ENCODE measurements around the gene SP4.

SP4 gene

DNA sequence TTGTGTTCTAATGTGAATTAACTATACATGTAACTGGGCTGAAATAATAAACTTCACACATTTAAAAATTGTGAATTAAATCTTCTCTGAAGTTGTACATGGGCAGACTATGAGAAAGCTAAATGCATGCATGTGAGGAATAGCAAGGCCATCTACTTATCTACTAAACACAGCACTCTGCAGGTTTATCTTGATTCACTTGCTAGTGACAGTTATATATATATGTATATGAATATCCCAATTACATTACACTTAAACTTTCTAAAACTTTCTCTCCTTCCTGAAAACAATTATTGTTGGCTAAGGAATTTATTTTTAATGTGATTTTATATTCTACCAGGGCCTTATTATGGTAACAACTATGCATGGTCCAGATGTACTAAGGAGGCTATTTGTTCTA, 5.1 kb upstream of the SP4 start:
- Mint-ChIP-seq H3K4me1 (no peaks in the 10 kb centered on the region), H3K27ac (no peak overlapping the region), H3K36me3 (ENCODE audit: low read depth) (no peaks in the 10 kb centered on the region), H3K9me3 (no peaks in the 10 kb centered on the region), H3K27me3 (ENCODE audit: low read depth) (no peaks in the 10 kb centered on the region), H3K4me3 (no peak overlapping the region)
- TF ChIP-seq CTCF (IDR thresholded peaks at IDR 0.05; ENCODE audit: unreplicated experiment in 3 of 3) = no peak

DNA sequence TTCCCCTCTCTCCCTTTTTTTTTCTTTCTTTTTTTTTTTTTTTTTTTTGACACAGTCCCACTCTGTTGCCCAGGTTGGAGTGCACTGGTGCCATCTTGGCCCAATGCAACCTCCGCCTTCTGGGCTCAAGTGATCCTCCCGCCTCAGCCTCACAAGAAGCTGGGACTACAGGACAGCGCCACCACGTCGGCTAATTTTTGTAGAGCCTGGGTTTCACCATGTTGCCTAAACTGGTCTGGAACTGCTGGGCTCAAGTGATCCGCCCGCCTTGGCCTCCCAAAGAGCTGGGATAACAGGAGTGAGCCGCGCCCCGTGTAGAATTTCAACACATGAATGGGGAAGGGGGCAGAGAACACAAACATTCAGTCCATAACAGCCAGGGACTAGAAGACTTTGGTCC, 2.6 kb upstream of the SP4 start:
- no peaks in the 10 kb centered on the region for H3K27me3 Mint-ChIP-seq (ENCODE audit: low read depth)
- H3K9me3 Mint-ChIP-seq = no peaks in the 10 kb centered on the region
- no peak overlapping the region for H3K4me3 Mint-ChIP-seq

GRCh38 chr7:21426286-21427181, 1.3 kb upstream of the SP4 start:
- Mint-ChIP-seq H3K36me3 (ENCODE audit: low read depth) (peaks cover 3% of the 10 kb centered on the region), H3K4me3 (peak overlapping the region; percentile 88 to 99 (median 98)), H3K27ac (peak overlapping the region; percentile 38 to 95 (median 84)), H3K4me1 (peaks cover 28% of the 10 kb centered on the region), H3K27me3 (ENCODE audit: low read depth) (no peaks in the 10 kb centered on the region), H3K9me3 (no peaks in the 10 kb centered on the region)
- no peak for TF ChIP-seq CTCF (IDR thresholded peaks at IDR 0.05; ENCODE audit: unreplicated experiment in 3 of 3)

More for the DNA sequence above, 2.6 kb upstream of the SP4 start:
- Mint-ChIP-seq H3K36me3 (ENCODE audit: low read depth) (peaks cover 3% of the 10 kb centered on the region), H3K27ac (no peak overlapping the region), H3K4me1 (peaks cover 18% of the 10 kb centered on the region)
- TF ChIP-seq CTCF (IDR thresholded peaks at IDR 0.05; ENCODE audit: unreplicated experiment in 3 of 3) = no peak

DNA sequence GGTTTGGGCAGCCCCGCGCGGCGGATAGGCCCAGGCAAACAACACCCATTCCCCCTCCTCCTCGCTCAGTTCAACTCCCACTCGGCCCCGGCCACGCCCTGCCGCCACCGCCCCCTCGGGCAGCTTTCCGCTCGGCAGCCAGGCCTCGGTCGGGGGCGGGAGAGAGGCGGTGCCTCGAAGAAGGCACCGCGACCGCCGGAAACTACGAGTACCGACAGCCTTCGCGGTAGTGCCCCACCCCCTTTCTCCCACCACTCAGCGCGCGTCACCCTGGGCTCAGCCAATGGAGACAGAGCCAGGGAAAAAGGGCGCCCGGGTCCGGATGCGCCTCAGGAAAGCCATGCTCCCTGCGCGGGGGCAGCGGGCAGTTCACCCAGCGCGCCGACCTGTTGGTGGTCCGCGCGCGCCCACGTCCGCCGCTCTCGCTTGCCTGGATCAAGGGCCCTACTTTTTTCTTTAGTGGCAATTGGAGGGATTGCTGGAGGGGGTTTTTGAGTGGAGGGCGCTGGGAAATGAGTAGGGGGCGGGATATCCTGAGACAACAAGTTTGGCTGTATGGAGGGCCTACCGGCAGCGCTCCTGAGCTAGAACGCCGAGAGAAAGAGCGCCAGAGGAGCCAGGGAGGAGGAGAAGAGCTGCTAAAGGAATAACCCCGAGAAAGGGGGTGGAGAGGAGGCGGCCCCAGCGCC, 557 bp upstream of the SP4 start:
- TF ChIP-seq CTCF (IDR thresholded peaks at IDR 0.05; ENCODE audit: unreplicated experiment in 3 of 3) = peak; percentile 7 to 15 (median 10)
- H3K36me3 Mint-ChIP-seq (ENCODE audit: low read depth) = peaks cover 3% of the 10 kb centered on the region
- peak overlapping the region; percentile 97 to 99 (median 98) for H3K4me3 Mint-ChIP-seq
- H3K27me3 Mint-ChIP-seq (ENCODE audit: low read depth) = no peaks in the 10 kb centered on the region
- peak overlapping the region; percentile 92 to 97 (median 95) for H3K27ac Mint-ChIP-seq
- no peaks in the 10 kb centered on the region for H3K9me3 Mint-ChIP-seq
- peaks cover 34% of the 10 kb centered on the region for H3K4me1 Mint-ChIP-seq

- Mint-ChIP-seq H3K27ac (peak overlapping the region; percentile 92 to 96 (median 95)), H3K27me3 (ENCODE audit: low read depth) (no peaks in the 10 kb centered on the region), H3K36me3 (ENCODE audit: low read depth) (peaks cover 3% of the 10 kb centered on the region), H3K4me3 (peak overlapping the region; percentile 96 to 99 (median 98)), H3K4me1 (peaks cover 34% of the 10 kb centered on the region), H3K9me3 (no peaks in the 10 kb centered on the region)
- no peak for TF ChIP-seq CTCF (IDR thresholded peaks at IDR 0.05; ENCODE audit: unreplicated experiment in 3 of 3)
These were observed 717 bp downstream of the SP4 start for GRCh38 chr7:21428659-21428941.
